H1 (cell line): ENCODE measurements around the gene LAP3. TPM values are rescaled to one million over a fixed set of nuclear protein-coding genes. Genes with fewer than 3 reads are reported as not detected.

ENCODE experiments used
- EGR1 ChIP-seq: IDR thresholded peaks from 2 replicates; pipeline ENCODE4 v1.6.1; 2011; ENCODE audit warnings: low read depth, low read length, borderline replicate concordance
- FOSL1 ChIP-seq: IDR thresholded peaks from 2 replicates; pipeline ENCODE4 v1.6.1; 2011; ENCODE audit warnings: mild to moderate bottlenecking, low read depth, low read length, moderate library complexity; ENCODE audit not compliant: insufficient read depth
- KDM1A ChIP-seq: fragments of 200-600, 300-600 bp; sonication (generic); IDR thresholded peaks from 2 replicates; pipeline ENCODE4 v1.7.1; 2016; ENCODE audit warnings: mild to moderate bottlenecking, low read length, borderline replicate concordance
- KDM4A ChIP-seq: IDR thresholded peaks from one replicate; pipeline ENCODE4 v1.7.1; 2012; ENCODE audit warnings: low read depth, mild to moderate bottlenecking, moderate library complexity, low read length, inconsistent platforms; ENCODE audit not compliant: severe bottlenecking
- RXRA ChIP-seq: IDR thresholded peaks from 2 replicates; pipeline ENCODE4 v1.6.1; 2011; ENCODE audit warnings: low read depth, mild to moderate bottlenecking, low read length, moderate library complexity; ENCODE audit not compliant: insufficient read depth
- SRF ChIP-seq: IDR thresholded peaks from 2 replicates; pipeline ENCODE4 v1.6.1; 2011; ENCODE audit warnings: mild to moderate bottlenecking, low read depth, low read length, moderate library complexity
- polyA plus RNA-seq, 7 experiments: library from polyadenylated mRNA; depleted of rRNA in 3 of 7; stranded (reverse) in 5 of 7; unstranded in 2 of 7; fragments of >200 nt in 5 of 7; fragments of 200-250 nt in 2 of 7; gene quantifications; 1 replicate in 5 of 7; 2 replicates in 1 of 7; 4 replicates in 1 of 7; pipeline versions ENCODE4 v1.2.1 to v1.2.3, GENCODE V29; 2011 to 2013; ENCODE audit warnings: missing spikeins in 2 of 7, mixed read lengths in 2 of 7
- total RNA-seq: library from RNA; stranded (reverse); fragmentation: NEBNext Ultra II Directional; extraction: Animal tissue kit (Norgen Biotek cat#: 25700); gene quantifications from 2 replicates; pipeline ENCODE4 v1.2.1, GENCODE V29; 2021

The LAP3 gene
- total and polyA plus RNA-seq, 2 of the 8 experiments (the other 6 are each of a cell fraction or from before 2014, with no cell fraction given): 28.3 to 50.9 TPM

GRCh38 chr4:17589355-17589754 is 12.4 kb downstream of the LAP3 start (continued):
- TF ChIP-seq KDM1A: no peak
- TF ChIP-seq KDM4A: no peak
- no peak for TF ChIP-seq SRF
- no peak for TF ChIP-seq EGR1
- no peak for TF ChIP-seq RXRA
- no peak for TF ChIP-seq FOSL1
- TF ChIP-seq, all 59 proteins: peak for 0
